Measurements from ENCODE around the gene TTLL8.

DNA sequence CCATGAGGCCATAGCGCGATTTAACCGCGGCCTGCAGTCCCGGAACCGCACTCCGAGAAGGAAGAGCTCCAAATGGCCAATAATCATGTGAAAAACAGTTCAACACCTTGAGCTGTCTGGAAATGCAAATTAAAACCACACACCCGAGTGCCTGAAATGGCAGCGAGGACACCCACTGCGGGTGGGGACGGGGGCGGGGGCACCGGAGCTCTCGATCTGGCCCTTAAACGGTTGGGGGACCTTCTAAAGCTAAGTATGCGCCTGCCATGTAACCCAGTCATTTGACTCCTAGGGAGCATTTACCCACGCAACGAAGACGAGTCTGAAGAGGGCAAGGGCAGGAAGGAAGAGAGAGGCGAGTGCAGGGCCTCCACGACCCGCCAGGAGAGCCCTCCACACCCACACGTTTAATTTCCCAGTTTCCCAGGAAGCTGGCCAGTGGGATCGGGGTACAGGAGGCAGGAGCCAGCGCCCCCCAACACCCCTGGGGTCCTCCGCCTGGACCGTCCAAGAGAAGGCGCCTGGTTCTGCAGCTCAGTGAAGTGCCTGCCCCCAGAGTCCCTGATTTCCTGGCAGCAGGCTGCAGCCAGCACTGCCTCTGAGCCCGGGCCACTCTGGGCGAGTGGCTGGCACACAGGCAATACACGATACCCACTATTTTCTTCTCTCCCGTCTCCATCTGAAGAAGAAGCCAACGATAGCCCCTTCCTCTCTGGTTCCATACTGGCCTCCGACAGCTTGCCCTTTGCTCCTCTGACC, 1.7 kb downstream of the TTLL8 start:
- TF ChIP-seq, protein P1, sequence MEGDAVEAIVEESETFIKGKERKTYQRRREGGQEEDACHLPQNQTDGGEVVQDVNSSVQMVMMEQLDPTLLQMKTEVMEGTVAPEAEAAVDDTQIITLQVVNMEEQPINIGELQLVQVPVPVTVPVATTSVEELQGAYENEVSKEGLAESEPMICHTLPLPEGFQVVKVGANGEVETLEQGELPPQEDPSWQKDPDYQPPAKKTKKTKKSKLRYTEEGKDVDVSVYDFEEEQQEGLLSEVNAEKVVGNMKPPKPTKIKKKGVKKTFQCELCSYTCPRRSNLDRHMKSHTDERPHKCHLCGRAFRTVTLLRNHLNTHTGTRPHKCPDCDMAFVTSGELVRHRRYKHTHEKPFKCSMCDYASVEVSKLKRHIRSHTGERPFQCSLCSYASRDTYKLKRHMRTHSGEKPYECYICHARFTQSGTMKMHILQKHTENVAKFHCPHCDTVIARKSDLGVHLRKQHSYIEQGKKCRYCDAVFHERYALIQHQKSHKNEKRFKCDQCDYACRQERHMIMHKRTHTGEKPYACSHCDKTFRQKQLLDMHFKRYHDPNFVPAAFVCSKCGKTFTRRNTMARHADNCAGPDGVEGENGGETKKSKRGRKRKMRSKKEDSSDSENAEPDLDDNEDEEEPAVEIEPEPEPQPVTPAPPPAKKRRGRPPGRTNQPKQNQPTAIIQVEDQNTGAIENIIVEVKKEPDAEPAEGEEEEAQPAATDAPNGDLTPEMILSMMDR (IDR thresholded peaks at IDR 0.05; ENCODE audit: low read length), result no peak; the same call in 1 of the 2 replicates
- no peak for TF ChIP-seq EZH2 (IDR thresholded peaks at IDR 0.05; ENCODE audit: borderline replicate concordance, low read length)

Measured in OCI-LY1 (cell line).